HG03432 (cell line): ENCODE results near the gene RABL6.
"Not testable (repeated sequence)": the region's sequence is repeated elsewhere in the genome, so short reads cannot be mapped to it uniquely, and the experiment has no call there.

ENCODE experiments used
- ATAC-seq: cut with Tn5 transposase; IDR thresholded peaks from one replicate; pipeline ENCODE4 v1.9.1; 2021; ENCODE audit warnings: mild to moderate bottlenecking, moderate library complexity; ENCODE audit not compliant: unreplicated experiment

The RABL6 gene, protein sequence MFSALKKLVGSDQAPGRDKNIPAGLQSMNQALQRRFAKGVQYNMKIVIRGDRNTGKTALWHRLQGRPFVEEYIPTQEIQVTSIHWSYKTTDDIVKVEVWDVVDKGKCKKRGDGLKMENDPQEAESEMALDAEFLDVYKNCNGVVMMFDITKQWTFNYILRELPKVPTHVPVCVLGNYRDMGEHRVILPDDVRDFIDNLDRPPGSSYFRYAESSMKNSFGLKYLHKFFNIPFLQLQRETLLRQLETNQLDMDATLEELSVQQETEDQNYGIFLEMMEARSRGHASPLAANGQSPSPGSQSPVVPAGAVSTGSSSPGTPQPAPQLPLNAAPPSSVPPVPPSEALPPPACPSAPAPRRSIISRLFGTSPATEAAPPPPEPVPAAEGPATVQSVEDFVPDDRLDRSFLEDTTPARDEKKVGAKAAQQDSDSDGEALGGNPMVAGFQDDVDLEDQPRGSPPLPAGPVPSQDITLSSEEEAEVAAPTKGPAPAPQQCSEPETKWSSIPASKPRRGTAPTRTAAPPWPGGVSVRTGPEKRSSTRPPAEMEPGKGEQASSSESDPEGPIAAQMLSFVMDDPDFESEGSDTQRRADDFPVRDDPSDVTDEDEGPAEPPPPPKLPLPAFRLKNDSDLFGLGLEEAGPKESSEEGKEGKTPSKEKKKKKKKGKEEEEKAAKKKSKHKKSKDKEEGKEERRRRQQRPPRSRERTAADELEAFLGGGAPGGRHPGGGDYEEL

GRCh38 chr9:136807281-136808074 is at the start of gene RABL6:
RABL6 (plus strand) TSS chr9:136807948; CDS start chr9:136808197, 249 bp downstream.
- peak; percentile 73 for ATAC-seq

DNA sequence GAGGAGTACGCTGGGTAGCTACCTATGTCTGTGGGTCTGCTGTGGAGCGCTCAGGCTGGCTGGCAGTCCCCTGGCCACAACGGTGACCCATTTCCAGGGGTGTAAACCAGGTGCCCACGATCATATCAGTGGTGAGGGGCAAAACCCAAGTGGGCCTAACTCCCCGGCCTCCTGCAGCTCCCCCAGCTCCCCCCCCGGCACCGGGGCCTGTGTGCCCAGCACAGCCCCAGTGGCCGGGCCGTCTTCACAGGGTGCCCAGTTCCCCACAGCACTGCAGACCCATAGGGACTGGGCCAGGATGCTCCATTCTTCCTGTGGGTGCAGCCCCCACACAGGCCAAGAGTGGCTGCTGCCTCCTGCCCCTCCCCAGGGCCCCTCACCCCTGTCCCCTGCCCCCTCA is 48.7 kb upstream of the RABL6 start:
- no peak for ATAC-seq

GRCh38 chr9:136759436-136760325 is 48.1 kb upstream of the RABL6 start:
- no peak for ATAC-seq

DNA sequence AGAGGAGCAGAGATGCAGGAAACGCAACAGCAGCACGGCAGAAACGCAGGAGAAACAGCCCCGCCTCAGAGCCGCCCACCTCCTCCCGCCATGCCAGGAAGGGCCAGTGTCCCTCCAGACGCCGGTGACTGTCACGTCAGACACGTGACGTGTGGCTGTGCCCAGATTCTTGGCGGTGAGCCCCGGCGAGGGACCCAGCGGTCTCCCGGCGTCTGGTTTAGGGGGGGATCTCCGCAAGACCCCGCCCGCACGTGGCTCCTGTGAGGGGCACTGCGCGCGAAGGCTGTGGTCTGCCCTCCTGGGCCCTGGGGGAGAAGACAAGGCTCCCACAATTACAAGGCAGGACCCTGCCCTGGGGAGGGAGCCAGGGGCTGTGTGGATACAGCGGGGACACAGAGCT is 47.3 kb upstream of the RABL6 start:
- ATAC-seq = no peak

DNA sequence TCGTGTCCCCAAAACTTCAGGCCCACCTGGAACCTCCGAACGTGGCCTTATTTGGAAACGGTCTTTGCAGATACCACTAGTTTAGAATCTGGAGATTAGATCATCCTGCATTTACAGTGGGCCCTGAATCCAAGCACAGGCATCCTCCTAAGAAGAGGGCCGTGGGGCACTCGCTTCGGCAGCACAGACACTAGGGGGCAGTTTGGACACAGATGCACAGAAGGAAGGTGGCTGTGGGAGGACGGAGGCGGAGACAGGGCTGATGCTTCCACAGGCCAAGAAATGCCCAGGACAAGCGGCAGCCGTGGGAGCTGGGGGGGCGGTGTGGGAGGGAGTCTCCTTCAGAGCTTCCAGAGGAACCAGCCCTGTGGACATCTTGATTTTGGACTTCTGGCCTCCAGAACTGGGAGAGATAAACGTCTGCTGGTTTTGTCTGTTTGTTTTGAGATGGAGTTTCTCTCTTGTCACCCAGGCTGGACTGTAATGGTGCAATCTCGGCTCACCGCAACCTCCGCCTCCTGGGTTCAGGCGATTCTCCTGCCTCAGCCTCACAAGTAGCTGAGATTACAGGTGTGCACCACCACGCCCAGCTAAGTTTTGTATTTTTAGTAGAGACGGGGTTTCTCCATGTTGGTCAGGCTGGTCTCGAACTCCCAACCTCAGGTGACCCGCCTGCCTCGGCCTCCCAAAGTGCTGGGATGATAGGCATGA is 46.8 kb upstream of the RABL6 start:
- not testable (repeated sequence) for ATAC-seq

DNA sequence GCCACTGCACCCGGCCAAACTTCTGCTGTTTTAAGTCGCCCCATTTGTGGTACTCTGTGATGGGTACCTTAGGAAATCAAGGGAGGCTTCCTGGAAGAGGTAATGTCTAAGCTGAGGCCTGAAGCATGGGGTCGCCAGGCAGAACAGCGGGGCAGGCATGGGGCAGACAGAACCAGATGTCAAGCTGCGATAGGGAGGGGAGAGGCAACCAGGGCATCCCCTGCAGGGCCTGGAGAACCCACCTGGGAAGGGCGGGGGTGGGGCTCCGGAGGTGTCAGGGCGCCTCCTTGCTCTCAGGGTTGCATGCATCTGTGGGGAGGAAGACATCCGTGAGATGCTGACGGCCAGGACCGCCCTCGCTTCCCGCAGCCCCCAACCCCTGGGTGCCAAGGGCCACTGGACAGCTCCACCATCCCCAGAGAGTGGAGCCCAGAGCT is 46.2 kb upstream of the RABL6 start:
- ATAC-seq = no peak

- ATAC-seq = no peak
Measured at GRCh38 chr9:136762221-136762691, 45.5 kb upstream of the RABL6 start.

DNA sequence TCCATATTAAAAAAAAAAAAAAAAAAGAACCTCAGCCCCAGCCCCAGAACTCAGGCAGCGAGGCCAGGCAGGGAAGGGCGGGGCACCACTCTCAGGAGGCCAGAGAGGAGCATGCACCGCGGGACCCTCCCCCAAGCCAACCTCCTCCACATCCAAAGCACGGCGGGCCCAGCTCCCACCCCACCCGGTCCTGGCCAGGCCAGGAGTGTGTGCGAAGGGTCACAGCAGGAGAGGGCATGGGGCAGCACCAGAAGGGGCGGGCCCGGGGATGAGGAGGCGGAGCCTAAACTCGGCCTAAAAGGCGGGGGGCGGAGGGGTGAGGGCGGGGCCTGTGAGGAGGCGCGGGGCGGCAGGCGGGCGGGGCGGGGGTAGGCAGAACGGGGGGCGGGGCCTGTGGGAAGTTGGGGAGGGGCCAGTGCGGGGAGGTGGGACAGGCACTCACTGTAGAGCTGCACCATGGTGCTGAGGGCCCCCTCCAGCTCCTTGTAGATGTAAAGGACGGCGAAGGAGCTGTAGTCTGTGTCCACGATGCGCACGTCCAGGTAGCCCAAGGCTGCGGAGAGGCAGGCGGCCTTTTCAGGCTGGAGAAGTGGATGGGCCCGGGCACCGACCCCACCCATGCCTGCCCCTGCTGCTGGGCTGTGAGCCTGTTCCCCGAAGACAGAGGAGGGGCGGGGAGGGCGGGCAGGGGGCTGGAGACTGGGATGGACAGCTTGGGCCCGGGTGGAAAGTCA is 44.7 kb upstream of the RABL6 start:
- no peak for ATAC-seq

- no peak for ATAC-seq
Measured at GRCh38 chr9:136763649-136764035, 44.1 kb upstream of the RABL6 start.

GRCh38 chr9:136764301-136764891 is 43.4 kb upstream of the RABL6 start, which contains the start of gene LCN15:
LCN15 (minus strand) TSS chr9:136764518; CDS start chr9:136764488, 30 bp downstream.
- no peak for ATAC-seq

DNA sequence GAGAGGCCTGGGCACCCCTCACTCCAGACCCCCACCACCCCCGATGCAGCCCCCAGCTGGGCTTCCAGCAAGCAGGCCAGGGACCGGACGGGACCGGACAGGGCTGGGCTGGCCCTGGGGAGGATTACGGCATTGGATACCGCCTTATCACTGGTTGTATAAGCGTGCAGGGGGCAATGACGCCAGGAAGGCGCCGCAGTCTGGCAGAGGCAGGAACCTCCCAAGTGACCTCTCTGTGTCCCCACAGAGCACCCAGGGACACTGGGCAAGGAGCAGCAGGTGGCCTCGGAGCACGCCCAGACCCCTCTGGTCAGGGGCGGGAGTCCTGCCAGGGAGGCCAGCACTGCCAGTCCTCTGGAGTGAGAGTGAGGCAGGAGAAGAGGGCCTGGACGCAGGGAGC is 42.7 kb upstream of the RABL6 start:
- no peak for ATAC-seq

DNA sequence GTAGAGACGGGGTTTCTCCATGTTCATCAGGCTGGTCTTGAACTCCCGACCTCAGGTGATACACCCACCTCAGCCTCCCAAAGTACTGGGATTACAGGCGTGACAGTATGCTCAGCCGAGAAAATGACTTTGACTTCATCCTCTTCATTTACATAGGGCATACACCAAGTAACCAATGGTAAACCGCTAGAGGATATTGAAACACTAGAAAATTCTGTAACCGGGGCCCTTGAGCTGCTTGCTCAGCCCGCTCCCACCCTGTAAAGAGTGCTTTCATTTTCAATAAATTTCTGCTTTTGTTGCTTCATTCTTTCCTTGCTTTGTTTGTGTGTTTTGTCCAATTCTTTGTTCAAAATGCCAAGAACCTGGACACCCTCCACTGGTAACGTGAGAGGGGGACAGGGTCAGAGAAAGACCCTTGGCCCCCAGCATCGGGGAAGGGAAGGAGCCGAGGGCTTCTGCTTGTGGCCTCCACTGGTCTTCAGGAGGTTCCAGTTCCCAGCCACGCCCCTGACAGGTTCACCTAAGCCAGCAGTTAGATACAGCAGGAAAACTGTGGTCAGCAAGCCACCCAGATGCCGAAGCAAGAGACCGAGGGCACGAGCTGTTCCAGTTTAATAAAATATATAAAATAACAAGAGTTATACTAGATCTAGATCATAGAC is 41.9 kb upstream of the RABL6 start:
- peak; percentile 50 for ATAC-seq

DNA sequence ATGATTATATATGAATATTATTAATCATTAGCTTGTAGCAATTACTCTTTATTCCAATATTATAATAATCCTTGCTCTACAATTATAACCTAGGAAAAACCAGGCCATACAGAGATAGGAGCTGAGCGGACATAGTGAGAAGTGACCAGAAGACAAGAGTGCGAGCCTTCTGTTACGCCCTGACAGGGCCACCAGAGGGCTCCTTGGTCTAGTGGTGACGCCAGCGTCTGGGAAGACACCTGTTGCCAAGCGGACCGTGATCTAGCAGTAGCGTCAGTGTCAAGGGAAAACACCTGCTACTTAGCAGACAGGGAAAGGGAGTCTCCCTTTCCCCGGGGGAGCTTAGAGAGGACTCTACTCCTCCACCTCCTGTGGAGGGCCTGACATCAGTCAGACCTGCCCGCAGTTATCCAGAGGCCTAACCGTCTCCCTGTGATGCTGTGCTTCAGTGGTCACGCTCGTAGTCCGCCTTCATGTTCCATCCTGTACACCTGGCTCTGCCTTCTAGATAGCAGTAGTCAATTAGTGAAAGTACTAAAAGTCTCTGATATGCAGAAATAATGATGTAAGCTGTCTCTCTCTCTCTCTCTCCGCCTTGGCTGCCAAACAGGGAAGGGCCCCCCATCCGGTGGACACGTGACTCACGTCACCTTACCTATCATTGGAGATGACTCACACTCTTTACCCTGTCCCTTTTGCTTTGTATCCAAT is 41.2 kb upstream of the RABL6 start:
- ATAC-seq = not testable (repeated sequence)

GRCh38 chr9:136769710-136770191 is 38.0 kb upstream of the RABL6 start:
- no peak for ATAC-seq

DNA sequence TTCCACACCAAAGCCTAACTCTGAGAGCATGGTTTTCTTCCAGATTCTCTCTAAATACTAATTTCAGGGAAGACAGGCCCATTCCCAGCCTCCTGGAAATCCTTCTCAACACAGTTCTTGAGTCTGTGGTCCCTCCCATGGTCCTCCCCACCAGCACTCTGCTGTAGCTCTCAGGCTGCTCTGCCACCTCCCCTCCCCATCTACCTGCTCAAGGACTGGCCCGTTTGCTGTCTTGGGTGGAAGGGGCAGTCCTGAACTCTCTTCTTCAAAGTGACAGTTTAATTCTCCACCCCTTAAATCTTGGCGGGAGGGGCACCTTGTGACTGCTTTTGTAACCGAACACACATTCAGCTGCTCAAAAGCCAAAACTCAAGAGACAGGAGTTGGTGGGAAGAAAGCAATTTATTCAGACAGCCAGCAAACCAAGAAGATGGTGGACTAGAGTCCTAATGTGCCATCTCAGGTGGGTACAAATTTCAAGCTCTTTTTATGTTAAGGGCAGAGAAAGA is 35.8 kb upstream of the RABL6 start:
- ATAC-seq = no peak

DNA sequence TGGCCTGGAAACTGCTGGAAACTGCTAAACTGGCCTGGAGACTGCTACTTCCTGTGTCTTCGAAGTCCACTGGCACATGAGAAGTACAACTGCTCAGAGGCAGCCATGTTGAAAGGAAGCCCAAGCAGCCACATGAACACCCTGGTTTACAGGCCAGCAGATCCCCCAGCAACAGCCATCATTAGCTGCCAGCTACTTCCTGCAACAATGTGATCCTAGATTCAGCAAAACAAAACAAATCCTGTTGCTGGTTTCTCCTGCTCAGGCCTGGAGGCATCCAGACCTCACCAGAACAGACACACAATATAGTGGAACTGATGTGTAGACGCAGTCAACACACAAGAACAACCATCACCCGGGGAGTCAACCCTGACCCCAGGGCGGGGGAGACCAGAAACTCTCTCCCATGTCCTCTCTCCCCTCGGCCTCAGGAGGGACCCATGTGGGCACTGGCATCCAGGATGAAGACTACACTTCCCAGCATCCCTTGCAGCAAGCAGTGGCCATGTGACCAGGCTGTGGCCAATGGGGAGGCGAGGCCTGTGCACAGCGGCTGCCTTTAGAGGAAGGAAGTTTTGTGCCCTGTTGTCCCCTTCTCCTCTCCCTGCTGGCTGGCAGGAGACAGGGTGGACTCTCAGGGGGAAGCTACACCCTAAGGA is 34.2 kb upstream of the RABL6 start:
- no peak for ATAC-seq
